LNCaP clone FGC (cell line): Measurements from ENCODE around the gene MRPS9.

Experiments used
- DNase-seq: peaks from one replicate; pipeline ENCODE4 v3.0.0-alpha.2; 2011; ENCODE audit warnings: low read depth
- H3K4me3 ChIP-seq: 2 replicates; pipeline ENCODE4 v1.5.1; 2011; ENCODE audit warnings: mild to moderate bottlenecking, low read depth, low read length, control low read depth
- CTCF ChIP-seq: IDR thresholded peaks from 2 replicates; pipeline ENCODE4 v1.5.1; 2012; ENCODE audit warnings: mild to moderate bottlenecking; ENCODE audit not compliant: control insufficient read depth, insufficient read depth; ENCODE audit errors: extremely low read depth

Gene MRPS9

GRCh38 chr2:105129722-105130232, 91.9 kb downstream of the MRPS9 start:
- TF ChIP-seq CTCF, result no peak
- no peak overlapping the region for H3K4me3 ChIP-seq
- DNase-seq, result no peak

- TF ChIP-seq CTCF, result no peak
- H3K4me3 ChIP-seq, result no peak overlapping the region
- DNase-seq, result no peak
These were observed 92.7 kb downstream of the MRPS9 start for GRCh38 chr2:105130546-105130945.

GRCh38 chr2:105134081-105134480, 96.2 kb downstream of the MRPS9 start:
- H3K4me3 ChIP-seq, result no peak overlapping the region
- no peak for TF ChIP-seq CTCF
- DNase-seq, result no peak

GRCh38 chr2:105135436-105135835, 97.6 kb downstream of the MRPS9 start:
- TF ChIP-seq CTCF, result no peak
- no peak for DNase-seq
- no peak overlapping the region for H3K4me3 ChIP-seq

- no peak for DNase-seq
- no peak for TF ChIP-seq CTCF
- H3K4me3 ChIP-seq, result no peak overlapping the region
These were observed 98.5 kb downstream of the MRPS9 start for GRCh38 chr2:105136394-105136793.

- DNase-seq, result no peak
- no peak for TF ChIP-seq CTCF
- no peak overlapping the region for H3K4me3 ChIP-seq
These were observed 100.8 kb downstream of the MRPS9 start for GRCh38 chr2:105138643-105139042.

- H3K4me3 ChIP-seq, result no peak overlapping the region
- DNase-seq, result no peak
- TF ChIP-seq CTCF, result no peak
These were observed 101.8 kb downstream of the MRPS9 start for GRCh38 chr2:105139556-105140239.
